Spleen (tissue), 7 donors: Measurements from ENCODE around the gene YIPF2.

ENCODE experiments used
- POLR2A ChIP-seq, 3 donors: fragments of 450-650 bp; IDR thresholded peaks; one replicate each; pipeline ENCODE4 v1.5.1; 2017; ENCODE audit warnings: antibody characterized with exemption in 3 of 3, mild to moderate bottlenecking in 1 of 3
- TF ChIP-seq, protein P1 (sequence below), 11 experiments: fragments of 200-600 bp in 7 of 11; fragments of 450-650 bp in 4 of 11; sonication (generic) in 4 of 11; IDR thresholded peaks in 8 of 11; conservative IDR thresholded peaks in 3 of 11; 1 replicate in 7 of 11; 2 replicates in 4 of 11; pipeline versions ENCODE4 v1.4.0 to v1.8.0; 2016 to 2021; ENCODE audit warnings: antibody characterized with exemption in 11 of 11, inconsistent platforms in 4 of 11, mild to moderate bottlenecking in 1 of 11
- donor health status: DM: no; HTN: no; CAD: no; lungs with moderate emphysema.
- donor health status: DM: no; HTN: no; CAD: no.
- donor health status: DM: no; HTN: no; CAD: no.

DNA sequence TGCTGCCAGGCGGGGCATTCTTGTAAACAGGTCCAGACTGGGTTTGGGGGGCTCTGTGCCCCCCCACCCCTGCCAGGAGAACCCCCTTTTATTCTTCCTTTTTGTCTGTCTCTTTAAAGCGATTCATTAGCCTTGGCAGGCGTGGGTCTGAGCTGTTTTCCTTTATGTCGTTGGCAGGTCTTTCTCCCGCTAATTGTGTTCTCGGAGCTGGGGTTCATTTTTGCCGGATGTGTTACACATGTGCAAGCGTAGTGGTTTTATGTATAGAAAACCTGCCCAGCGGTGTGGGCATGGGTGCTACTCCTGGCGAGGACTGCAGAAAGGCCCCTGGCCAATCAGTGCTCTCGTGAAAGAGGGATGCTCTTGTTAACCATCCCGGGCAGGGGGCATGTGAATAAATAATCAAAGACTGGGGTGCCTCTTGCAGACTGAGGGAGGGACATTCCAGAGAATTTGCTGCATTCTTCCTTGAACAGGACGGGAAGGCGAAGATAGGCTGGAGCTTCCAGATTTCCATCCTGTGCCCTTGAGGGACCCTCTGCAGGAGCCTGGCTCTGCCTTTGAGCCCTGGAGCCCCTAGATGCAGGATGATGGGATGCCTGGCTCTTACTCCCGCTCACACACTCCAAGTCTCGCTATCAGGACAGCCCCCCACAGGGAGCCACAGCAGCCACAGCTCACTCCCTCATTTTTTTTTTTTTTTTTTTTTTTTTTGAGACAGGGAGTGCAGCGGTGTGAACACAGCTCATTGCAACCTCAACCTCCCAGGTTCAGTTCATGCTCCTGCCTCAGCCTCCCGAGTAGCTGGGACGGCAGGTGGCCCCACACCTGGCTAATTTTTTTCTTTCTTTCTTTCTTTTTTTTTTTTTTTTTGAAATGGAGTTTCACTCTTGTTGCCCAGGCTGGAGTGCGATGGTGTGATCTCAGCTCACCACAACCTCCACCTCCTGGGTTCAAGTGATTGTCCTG, 43.0 kb downstream of the YIPF2 start:
- TF ChIP-seq, protein P1, sequence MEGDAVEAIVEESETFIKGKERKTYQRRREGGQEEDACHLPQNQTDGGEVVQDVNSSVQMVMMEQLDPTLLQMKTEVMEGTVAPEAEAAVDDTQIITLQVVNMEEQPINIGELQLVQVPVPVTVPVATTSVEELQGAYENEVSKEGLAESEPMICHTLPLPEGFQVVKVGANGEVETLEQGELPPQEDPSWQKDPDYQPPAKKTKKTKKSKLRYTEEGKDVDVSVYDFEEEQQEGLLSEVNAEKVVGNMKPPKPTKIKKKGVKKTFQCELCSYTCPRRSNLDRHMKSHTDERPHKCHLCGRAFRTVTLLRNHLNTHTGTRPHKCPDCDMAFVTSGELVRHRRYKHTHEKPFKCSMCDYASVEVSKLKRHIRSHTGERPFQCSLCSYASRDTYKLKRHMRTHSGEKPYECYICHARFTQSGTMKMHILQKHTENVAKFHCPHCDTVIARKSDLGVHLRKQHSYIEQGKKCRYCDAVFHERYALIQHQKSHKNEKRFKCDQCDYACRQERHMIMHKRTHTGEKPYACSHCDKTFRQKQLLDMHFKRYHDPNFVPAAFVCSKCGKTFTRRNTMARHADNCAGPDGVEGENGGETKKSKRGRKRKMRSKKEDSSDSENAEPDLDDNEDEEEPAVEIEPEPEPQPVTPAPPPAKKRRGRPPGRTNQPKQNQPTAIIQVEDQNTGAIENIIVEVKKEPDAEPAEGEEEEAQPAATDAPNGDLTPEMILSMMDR (IDR thresholded peaks at IDR 0.05 in 8 of 11, conservative IDR thresholded peaks at IDR 0.05 in 3 of 11), result no peak
- TF ChIP-seq POLR2A (IDR thresholded peaks at IDR 0.05), result no peak
